GM18526 (cell line): ENCODE data around the gene KRT26.

Experiments
- POLR2A ChIP-seq: IDR thresholded peaks from 3 replicates; pipeline ENCODE4 v1.6.1; 2011; ENCODE audit not compliant: insufficient read length; ENCODE audit errors: extremely low read depth

KRT26 gene

GRCh38 chr17:40803617-40804082 lies 31.6 kb upstream of the KRT26 start:
- TF ChIP-seq POLR2A: no peak

GRCh38 chr17:40801157-40801556 lies 29.2 kb upstream of the KRT26 start:
- no peak for TF ChIP-seq POLR2A

GRCh38 chr17:40800381-40800780 lies 28.4 kb upstream of the KRT26 start:
- no peak for TF ChIP-seq POLR2A

GRCh38 chr17:40799859-40800258 lies 27.9 kb upstream of the KRT26 start, which contains the start of gene KRT28:
KRT28 (minus strand) TSS chr17:40799959; CDS start chr17:40799893, 66 bp downstream.
- TF ChIP-seq POLR2A: no peak

GRCh38 chr17:40796846-40797245 lies 24.8 kb upstream of the KRT26 start:
- no peak for TF ChIP-seq POLR2A

GRCh38 chr17:40795019-40795667 lies 23.1 kb upstream of the KRT26 start:
- no peak for TF ChIP-seq POLR2A

- no peak for TF ChIP-seq POLR2A
Measured at GRCh38 chr17:40794466-40794865, 22.5 kb upstream of the KRT26 start.

- TF ChIP-seq POLR2A: no peak
Measured at GRCh38 chr17:40793832-40794231, 21.8 kb upstream of the KRT26 start.

- no peak for TF ChIP-seq POLR2A
Measured at GRCh38 chr17:40791787-40792436, 19.9 kb upstream of the KRT26 start.

- no peak for TF ChIP-seq POLR2A
Measured at GRCh38 chr17:40791111-40791510, 19.1 kb upstream of the KRT26 start.

GRCh38 chr17:40782450-40782849 lies 10.4 kb upstream of the KRT26 start, which contains the start of gene KRT27:
KRT27 (minus strand) TSS chr17:40782550; CDS start chr17:40782493, 57 bp downstream.
- no peak for TF ChIP-seq POLR2A

- TF ChIP-seq POLR2A: no peak
Measured at GRCh38 chr17:40779181-40779909, 7.3 kb upstream of the KRT26 start.

- no peak for TF ChIP-seq POLR2A
Measured at GRCh38 chr17:40778461-40778860, 6.5 kb upstream of the KRT26 start.

- no peak for TF ChIP-seq POLR2A
Measured at GRCh38 chr17:40777971-40778370, 6.0 kb upstream of the KRT26 start.

- no peak for TF ChIP-seq POLR2A
Measured at GRCh38 chr17:40777459-40777858, 5.5 kb upstream of the KRT26 start.

- no peak for TF ChIP-seq POLR2A
Measured at GRCh38 chr17:40775945-40776344, 3.9 kb upstream of the KRT26 start.
